Cardiac muscle cell (in vitro differentiated cells and primary cell): ENCODE results near the gene HSPBP1. TPM values are rescaled to one million over a fixed set of nuclear protein-coding genes. Genes with fewer than 3 reads are reported as not detected.

ENCODE experiments used
- DNase-seq, 2 donors: peaks; one replicate each; pipeline versions ENCODE4 v3.0.0 to v3.0.0-alpha.2; 2010 to 2017; ENCODE audit warnings: low read depth in 1 of 2, low spot score in 1 of 2
- H3K27ac ChIP-seq: fragments of 200-600 bp; sonication (generic); 2 replicates; pipeline ENCODE4 v1.5.1; 2016
- H3K27me3 ChIP-seq: fragments of 200-600 bp; sonication (generic); 2 replicates; pipeline ENCODE4 v1.6.0; 2016; ENCODE audit warnings: control low read depth
- H3K36me3 ChIP-seq: fragments of 200-600 bp; sonication (generic); 2 replicates; pipeline ENCODE4 v1.5.1; 2016; ENCODE audit warnings: control low read depth
- H3K4me1 ChIP-seq: fragments of 200-600 bp; sonication (generic); 2 replicates; pipeline ENCODE4 v1.8.1; 2017; ENCODE audit warnings: low read depth, mild to moderate bottlenecking, mixed run types
- H3K4me3 ChIP-seq: fragments of 200-600 bp; sonication (generic); 2 replicates; pipeline ENCODE4 v1.5.1; 2016; ENCODE audit warnings: mild to moderate bottlenecking
- H3K9me3 ChIP-seq: fragments of 200-600 bp; sonication (generic); 2 replicates; pipeline ENCODE4 v1.5.1; 2017; ENCODE audit warnings: low read depth, mild to moderate bottlenecking, control low read depth
- polyA plus RNA-seq: library from polyadenylated mRNA; unstranded; fragments of >200 nt; fragmentation: Nextera tagmentation; extraction: Ambion mirVana; gene quantifications from 2 replicates; pipeline ENCODE4 v1.2.1, GENCODE V29; 2016
- total RNA-seq: library from RNA; depleted of rRNA; stranded (reverse); fragments of >200 nt; gene quantifications from 2 replicates; pipeline ENCODE4 v1.2.3, GENCODE V29; 2016
- TF ChIP-seq, protein P1 (sequence below): IDR thresholded peaks from 2 replicates; pipeline ENCODE4 v1.5.1; 2012; ENCODE audit warnings: low read depth, mild to moderate bottlenecking, low read length

HSPBP1 gene
- total and polyA plus RNA-seq, 2 experiments from 2014 or later = 47.2 to 123 TPM

GRCh38 chr19:55309448-55309847, 29.5 kb upstream of the HSPBP1 start:
- Histone ChIP-seq H3K4me3 (no peak overlapping the region), H3K27ac (no peak overlapping the region), H3K27me3 (no peaks in the 10 kb centered on the region), H3K9me3 (no peaks in the 10 kb centered on the region), H3K36me3 (peaks cover 22% of the 10 kb centered on the region), H3K4me1 (no peaks in the 10 kb centered on the region)
- no peak for DNase-seq
- TF ChIP-seq, protein P1, sequence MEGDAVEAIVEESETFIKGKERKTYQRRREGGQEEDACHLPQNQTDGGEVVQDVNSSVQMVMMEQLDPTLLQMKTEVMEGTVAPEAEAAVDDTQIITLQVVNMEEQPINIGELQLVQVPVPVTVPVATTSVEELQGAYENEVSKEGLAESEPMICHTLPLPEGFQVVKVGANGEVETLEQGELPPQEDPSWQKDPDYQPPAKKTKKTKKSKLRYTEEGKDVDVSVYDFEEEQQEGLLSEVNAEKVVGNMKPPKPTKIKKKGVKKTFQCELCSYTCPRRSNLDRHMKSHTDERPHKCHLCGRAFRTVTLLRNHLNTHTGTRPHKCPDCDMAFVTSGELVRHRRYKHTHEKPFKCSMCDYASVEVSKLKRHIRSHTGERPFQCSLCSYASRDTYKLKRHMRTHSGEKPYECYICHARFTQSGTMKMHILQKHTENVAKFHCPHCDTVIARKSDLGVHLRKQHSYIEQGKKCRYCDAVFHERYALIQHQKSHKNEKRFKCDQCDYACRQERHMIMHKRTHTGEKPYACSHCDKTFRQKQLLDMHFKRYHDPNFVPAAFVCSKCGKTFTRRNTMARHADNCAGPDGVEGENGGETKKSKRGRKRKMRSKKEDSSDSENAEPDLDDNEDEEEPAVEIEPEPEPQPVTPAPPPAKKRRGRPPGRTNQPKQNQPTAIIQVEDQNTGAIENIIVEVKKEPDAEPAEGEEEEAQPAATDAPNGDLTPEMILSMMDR = no peak

DNA sequence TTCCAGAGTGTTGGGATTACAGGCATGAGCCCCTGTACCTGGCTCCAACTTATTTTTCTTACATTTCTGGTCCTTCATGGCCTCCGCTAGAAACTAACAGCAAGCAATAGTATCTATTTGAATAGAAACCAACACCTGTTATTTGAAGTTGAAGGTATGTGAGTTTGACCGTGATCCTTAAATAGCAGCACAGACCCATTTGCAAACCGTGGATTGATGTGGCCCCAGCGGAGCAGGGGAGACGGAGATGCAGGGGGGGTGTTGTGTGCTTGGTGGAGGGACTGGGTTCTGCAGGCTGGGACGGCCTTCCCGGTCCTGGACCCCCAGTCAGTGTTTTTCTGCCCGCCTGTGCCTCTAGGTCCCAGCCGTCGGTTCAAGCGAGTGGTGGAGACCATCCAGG, 28.4 kb upstream of the HSPBP1 start:
- no peak for DNase-seq
- Histone ChIP-seq H3K27me3 (no peaks in the 10 kb centered on the region), H3K4me1 (no peaks in the 10 kb centered on the region), H3K27ac (no peak overlapping the region), H3K9me3 (no peaks in the 10 kb centered on the region), H3K4me3 (no peak overlapping the region), H3K36me3 (peaks cover 31% of the 10 kb centered on the region)
- TF ChIP-seq, protein P1 = no peak

DNA sequence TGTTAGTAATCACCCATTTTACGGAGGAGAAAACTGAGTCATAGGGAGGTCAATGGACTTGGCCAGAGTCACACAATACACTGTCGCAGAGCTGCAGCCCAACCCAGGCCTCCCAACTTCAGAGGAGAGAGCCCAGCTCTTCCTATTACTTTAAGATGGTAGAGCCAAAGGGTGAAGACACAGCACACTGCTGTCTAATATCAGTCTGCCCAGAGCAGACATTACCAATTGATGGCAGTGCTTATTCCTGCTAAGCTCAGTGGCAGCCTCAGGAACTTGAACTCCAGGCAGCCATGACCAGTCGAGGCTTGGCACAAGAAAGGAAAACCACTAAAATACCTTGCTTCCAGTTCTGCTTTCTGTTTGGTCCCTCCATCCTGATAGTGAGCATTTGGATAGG, 26.8 kb upstream of the HSPBP1 start:
- Histone ChIP-seq H3K27me3 (no peaks in the 10 kb centered on the region), H3K36me3 (peaks cover 37% of the 10 kb centered on the region)

GRCh38 chr19:55305983-55306562, 26.2 kb upstream of the HSPBP1 start:
- no peak for DNase-seq
- Histone ChIP-seq H3K36me3 (peaks cover 37% of the 10 kb centered on the region), H3K27ac (no peak overlapping the region), H3K4me1 (no peaks in the 10 kb centered on the region), H3K4me3 (no peak overlapping the region), H3K27me3 (no peaks in the 10 kb centered on the region), H3K9me3 (no peaks in the 10 kb centered on the region)
- TF ChIP-seq, protein P1 = no peak

More for the DNA sequence above, 26.8 kb upstream of the HSPBP1 start:
- DNase-seq = no peak
- H3K4me1 ChIP-seq = no peaks in the 10 kb centered on the region
- H3K4me3 ChIP-seq = no peak overlapping the region
- TF ChIP-seq, protein P1 = no peak
- no peaks in the 10 kb centered on the region for H3K9me3 ChIP-seq
- H3K27ac ChIP-seq = no peak overlapping the region

DNA sequence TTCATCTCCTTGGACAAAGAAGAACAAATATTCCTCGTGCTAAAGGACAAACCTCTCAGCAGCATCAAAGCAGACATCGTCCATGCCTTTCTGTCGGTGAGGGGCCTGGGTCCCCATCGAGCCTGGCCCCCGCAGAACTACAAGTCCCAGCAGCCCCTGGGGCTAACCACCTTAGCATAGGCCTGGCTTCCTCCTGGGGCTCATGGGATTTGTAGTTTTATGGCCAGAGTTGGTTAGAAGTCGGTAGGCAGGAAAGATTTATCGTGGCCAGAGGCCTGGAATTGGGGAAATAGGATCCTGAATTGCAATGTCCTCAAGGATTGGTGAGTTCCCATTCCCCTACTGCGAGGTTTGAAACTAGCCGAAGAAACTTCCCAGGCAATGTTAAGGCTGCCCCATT, 25.6 kb upstream of the HSPBP1 start:
- TF ChIP-seq, protein P1 = no peak
- peak; percentile 34 to 57 for DNase-seq
- H3K4me1 ChIP-seq = no peaks in the 10 kb centered on the region
- H3K27ac ChIP-seq = no peak overlapping the region
- no peaks in the 10 kb centered on the region for H3K27me3 ChIP-seq
- peaks cover 37% of the 10 kb centered on the region for H3K36me3 ChIP-seq
- no peak overlapping the region for H3K4me3 ChIP-seq
- no peaks in the 10 kb centered on the region for H3K9me3 ChIP-seq
